Activated CD8-positive, alpha-beta memory T cell treated with anti-CD3 and anti-CD28 coated beads for 36 hours (primary cell): ENCODE results near the gene SPIRE1. TPM values are rescaled to one million over a fixed set of nuclear protein-coding genes. Genes with fewer than 3 reads are reported as not detected.
"Not testable (repeated sequence)": the region's sequence is repeated elsewhere in the genome, so short reads cannot be mapped to it uniquely, and the experiment has no call there.

Experiments
- CTCF ChIA-PET: fragments of 350-600 bp; sonication (Branson Sonifier 250); formaldehyde crosslinking; loops from one replicate; lab custom pipeline; 2021; ENCODE audit warnings: antibody characterized with exemption; lab: Charles Lee
- POLR2A ChIA-PET: fragments of 350-600 bp; sonication (Branson Sonifier 250); formaldehyde crosslinking; loops from one replicate; lab custom pipeline; 2021; ENCODE audit warnings: antibody characterized with exemption; lab: Charles Lee
- total RNA-seq, 2 experiments: library from RNA; stranded (reverse); gene quantifications; one replicate each; pipeline ENCODE4 v1.2.3, GENCODE V29; 2021

SPIRE1 gene
- total RNA-seq, 2 experiments from 2014 or later = 8.7 to 9.5 TPM

GRCh38 chr18:12654971-12655370, 2.9 kb downstream of the SPIRE1 start:
- POLR2A ChIA-PET = no interaction called here

GRCh38 chr18:12652861-12653401, 5.0 kb downstream of the SPIRE1 start:
- ChIA-PET CTCF (no interaction called here), POLR2A (no interaction called here)

More at GRCh38 chr18:12654971-12655370, 2.9 kb downstream of the SPIRE1 start:
- CTCF ChIA-PET = no interaction called here

GRCh38 chr18:12651651-12652050, 6.3 kb downstream of the SPIRE1 start:
- POLR2A ChIA-PET = no interaction called here

GRCh38 chr18:12647773-12648172, 10.1 kb downstream of the SPIRE1 start:
- CTCF ChIA-PET = no interaction called here
- POLR2A ChIA-PET = no interaction called here

More at GRCh38 chr18:12651651-12652050, 6.3 kb downstream of the SPIRE1 start:
- CTCF ChIA-PET = no interaction called here

- ChIA-PET CTCF (no interaction called here), POLR2A (no interaction called here)
Observed at GRCh38 chr18:12645751-12646203, 12.1 kb downstream of the SPIRE1 start.

- POLR2A ChIA-PET = no interaction called here
- CTCF ChIA-PET = no interaction called here
Observed at GRCh38 chr18:12645254-12645653, 12.7 kb downstream of the SPIRE1 start.

- POLR2A ChIA-PET, CTCF ChIA-PET: not testable (repeated sequence)
Observed at GRCh38 chr18:12643756-12644155, 14.2 kb downstream of the SPIRE1 start.

GRCh38 chr18:12640881-12641200, 17.1 kb downstream of the SPIRE1 start:
- ChIA-PET CTCF (no interaction called here), POLR2A (no interaction called here)

- POLR2A ChIA-PET = no interaction called here
- CTCF ChIA-PET = no interaction called here
Observed at GRCh38 chr18:12639990-12640880, 17.7 kb downstream of the SPIRE1 start.

GRCh38 chr18:12638644-12639124, 19.2 kb downstream of the SPIRE1 start:
- ChIA-PET CTCF (no interaction called here), POLR2A (no interaction called here)

GRCh38 chr18:12637901-12638643, 19.8 kb downstream of the SPIRE1 start:
- ChIA-PET CTCF (no interaction called here), POLR2A (no interaction called here)

- CTCF ChIA-PET = no interaction called here
- POLR2A ChIA-PET = no interaction called here
Observed at GRCh38 chr18:12637393-12637792, 20.5 kb downstream of the SPIRE1 start.

- POLR2A ChIA-PET = no interaction called here
Observed at GRCh38 chr18:12631831-12632477, 26.0 kb downstream of the SPIRE1 start.

GRCh38 chr18:12630136-12630535, 27.8 kb downstream of the SPIRE1 start:
- POLR2A ChIA-PET = no interaction called here
- CTCF ChIA-PET = no interaction called here

More at GRCh38 chr18:12631831-12632477, 26.0 kb downstream of the SPIRE1 start:
- CTCF ChIA-PET = no interaction called here

- CTCF ChIA-PET = no interaction called here
- POLR2A ChIA-PET = no interaction called here
Observed at GRCh38 chr18:12628706-12629702, 28.9 kb downstream of the SPIRE1 start.

GRCh38 chr18:12627199-12627598, 30.7 kb downstream of the SPIRE1 start:
- CTCF ChIA-PET, POLR2A ChIA-PET: not testable (repeated sequence)

GRCh38 chr18:12625241-12625640, 32.7 kb downstream of the SPIRE1 start:
- CTCF ChIA-PET = interaction anchor here (0.6 kb wide), 1 partner anchor 295 kb away, joined by 5 read pairs; no protein-coding TSS in a partner anchor
- POLR2A ChIA-PET = no interaction called here

GRCh38 chr18:12621742-12622306, 36.1 kb downstream of the SPIRE1 start:
- CTCF ChIA-PET = no interaction called here
- POLR2A ChIA-PET = interaction anchor here (0.5 kb wide), 1 partner anchor 270 kb away, joined by 4 read pairs; no protein-coding TSS in a partner anchor
